ENCODE measurements around the gene PRPF6.
"Not testable (repeated sequence)": the region's sequence is repeated elsewhere in the genome, so short reads cannot be mapped to it uniquely, and the experiment has no call there.

PRPF6 gene

DNA sequence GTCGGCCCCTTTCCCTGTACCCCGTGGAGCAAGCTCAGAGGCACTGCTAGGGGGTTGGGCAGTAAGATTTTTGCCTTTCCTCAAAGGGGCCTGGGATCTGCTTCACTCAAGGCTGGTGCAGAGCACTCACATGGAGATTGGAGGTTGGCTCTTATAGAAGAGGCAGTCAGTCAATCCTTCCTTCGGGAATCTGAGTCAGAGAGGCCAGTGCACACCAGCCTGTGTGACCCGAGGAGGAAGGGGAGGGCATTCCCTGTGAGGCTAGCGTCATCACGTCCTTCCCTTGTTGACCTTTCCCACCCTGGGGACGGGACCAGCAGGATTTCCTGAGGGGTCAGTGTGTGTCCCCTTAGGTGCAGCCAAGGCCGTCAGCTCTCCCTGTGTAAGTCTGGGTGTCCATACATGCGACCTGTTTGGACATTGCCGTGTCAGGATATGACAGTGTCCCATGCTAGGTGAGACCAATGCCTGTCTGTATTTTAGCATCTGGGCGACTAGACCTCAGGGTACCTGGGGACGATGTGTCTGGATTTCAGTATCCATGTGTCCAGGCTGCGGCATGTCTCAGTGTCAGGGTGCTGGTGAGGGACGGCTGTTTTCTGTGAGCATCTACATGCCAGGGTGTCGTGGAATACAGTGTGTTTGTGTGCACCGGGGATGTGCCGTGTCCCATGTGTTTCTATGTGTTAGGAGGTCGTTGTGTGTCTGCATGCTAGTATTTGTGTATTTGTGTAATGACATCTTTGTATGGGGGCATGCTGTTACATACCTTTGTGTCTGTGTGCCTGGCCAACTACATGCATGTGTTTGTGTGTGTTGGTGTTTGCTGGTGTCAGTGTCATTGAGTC is 8.4 kb upstream of the PRPF6 start:
- DNase-seq (ENCODE audit: insufficient read length) (no peak), FAIRE-seq (no peak)
- TF ChIP-seq POLR2AphosphoS5 (IDR thresholded peaks at IDR 0.05; ENCODE audit: low read depth, low read length) (peak; percentile 68; the same call in 1 of the 2 replicates), POLR2A (IDR thresholded peaks at IDR 0.05; ENCODE audit: low read depth, low read length) (no peak; the same call in 1 of the 2 replicates), TAF1 (IDR thresholded peaks at IDR 0.05; ENCODE audit: borderline replicate concordance, low read depth, low read length) (no peak)

DNA sequence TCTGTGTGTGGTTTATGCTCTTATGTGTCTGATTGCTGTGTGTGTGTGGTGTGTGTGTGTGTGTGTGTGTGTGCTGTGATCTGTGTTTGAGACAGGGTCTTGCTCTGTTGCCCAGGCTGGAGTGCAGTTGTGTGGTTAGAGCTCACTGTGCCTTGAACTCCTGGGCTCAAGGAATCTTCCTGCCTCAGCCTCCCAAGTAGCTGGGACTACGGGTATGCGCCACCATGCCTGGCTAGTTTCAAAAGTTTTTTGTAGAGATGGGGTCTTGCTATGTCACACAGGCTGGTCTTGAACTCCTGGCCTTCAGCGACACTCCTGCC is 7.8 kb upstream of the PRPF6 start:
- FAIRE-seq: no peak
- TF ChIP-seq TAF1 (IDR thresholded peaks at IDR 0.05; ENCODE audit: borderline replicate concordance, low read depth, low read length): no peak
- TF ChIP-seq POLR2A (IDR thresholded peaks at IDR 0.05; ENCODE audit: low read depth, low read length): no peak
- TF ChIP-seq POLR2AphosphoS5 (IDR thresholded peaks at IDR 0.05; ENCODE audit: low read depth, low read length): no peak
- DNase-seq (ENCODE audit: insufficient read length): no peak

DNA sequence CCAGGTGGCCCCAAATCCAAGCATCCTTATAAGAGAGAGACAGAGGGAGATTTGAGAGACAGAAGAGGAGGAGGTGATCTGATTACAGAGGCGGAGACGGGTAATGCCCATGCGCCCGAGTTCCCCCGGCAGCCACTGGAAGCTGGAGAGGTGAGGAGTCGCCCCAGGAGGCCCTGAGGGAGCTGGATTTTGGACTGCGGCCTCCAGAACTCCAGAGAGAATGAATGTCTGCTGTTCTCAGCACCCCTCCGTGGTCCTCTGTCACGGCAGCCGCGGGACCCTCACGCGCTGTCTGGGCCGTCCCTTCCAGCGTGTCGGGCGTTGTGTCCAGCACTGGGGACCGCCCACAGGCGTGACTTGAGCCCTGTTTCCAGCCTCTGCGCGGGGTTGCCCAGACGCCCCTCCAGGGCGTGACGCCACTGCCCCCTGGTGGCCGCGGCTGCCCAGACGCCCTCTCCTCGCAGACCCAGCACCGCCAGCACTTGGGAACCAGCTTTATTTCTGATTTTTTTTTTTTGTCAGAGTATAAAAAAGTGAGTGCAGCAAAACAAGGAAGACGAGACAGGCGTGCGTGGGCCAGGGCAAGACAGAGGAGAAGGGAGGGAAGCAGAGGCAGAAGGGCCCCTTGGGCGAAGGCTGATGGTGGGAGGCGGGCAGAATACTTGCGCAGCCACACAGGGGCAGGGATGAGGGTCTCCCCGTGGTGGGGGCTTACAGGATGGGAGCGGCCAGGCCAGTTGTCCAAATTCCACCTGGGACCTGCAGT is 7.1 kb upstream of the PRPF6 start:
- DNase-seq (ENCODE audit: insufficient read length) (peak; percentile 93), FAIRE-seq (peak; percentile 68)
- TF ChIP-seq POLR2A (IDR thresholded peaks at IDR 0.05; ENCODE audit: low read depth, low read length) (no peak), POLR2AphosphoS5 (IDR thresholded peaks at IDR 0.05; ENCODE audit: low read depth, low read length) (no peak), TAF1 (IDR thresholded peaks at IDR 0.05; ENCODE audit: borderline replicate concordance, low read depth, low read length) (no peak)

DNA sequence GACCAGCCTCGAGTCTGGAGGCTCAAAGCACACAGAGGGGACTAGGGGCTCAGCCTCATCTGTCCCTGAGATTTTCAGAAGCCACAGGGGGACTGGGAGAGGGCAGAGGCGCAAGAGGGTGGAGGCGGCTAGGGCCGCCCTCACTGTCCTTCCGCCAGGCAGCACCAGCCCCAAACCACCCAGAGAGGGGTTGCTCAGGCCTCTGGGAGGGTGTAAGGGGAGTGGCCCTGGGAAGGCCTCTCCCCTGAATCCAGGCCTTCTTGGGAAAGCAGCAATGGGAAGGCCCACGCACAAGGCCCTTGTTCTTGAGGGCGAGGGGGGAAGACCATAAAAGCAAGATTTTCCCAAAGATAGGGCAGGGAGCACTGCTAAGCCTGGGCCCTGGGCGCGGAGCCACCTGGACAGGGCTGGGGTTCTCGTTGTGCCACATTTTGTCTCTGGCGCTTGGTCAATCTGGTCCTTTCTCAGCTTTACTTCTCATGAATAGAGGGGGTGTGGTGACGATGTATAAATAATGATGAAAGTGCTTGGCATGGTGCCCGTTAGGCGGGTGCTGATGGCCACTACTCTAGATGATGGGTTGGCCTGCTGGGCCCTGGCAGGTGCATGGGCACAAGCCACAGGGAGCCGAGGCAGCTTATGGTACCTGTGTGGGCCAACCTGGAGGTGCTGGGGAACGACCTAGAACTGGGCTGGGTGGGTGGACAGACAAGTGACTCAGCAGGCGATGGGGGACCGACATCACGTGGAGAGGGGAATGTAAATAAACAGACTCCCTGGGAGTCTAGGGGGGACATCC is 6.3 kb upstream of the PRPF6 start:
- FAIRE-seq (no peak), DNase-seq (ENCODE audit: insufficient read length) (peak; percentile 23)
- TF ChIP-seq POLR2A (IDR thresholded peaks at IDR 0.05; ENCODE audit: low read depth, low read length): no peak
- no peak for TF ChIP-seq TAF1 (IDR thresholded peaks at IDR 0.05; ENCODE audit: borderline replicate concordance, low read depth, low read length)
- TF ChIP-seq POLR2AphosphoS5 (IDR thresholded peaks at IDR 0.05; ENCODE audit: low read depth, low read length): no peak

DNA sequence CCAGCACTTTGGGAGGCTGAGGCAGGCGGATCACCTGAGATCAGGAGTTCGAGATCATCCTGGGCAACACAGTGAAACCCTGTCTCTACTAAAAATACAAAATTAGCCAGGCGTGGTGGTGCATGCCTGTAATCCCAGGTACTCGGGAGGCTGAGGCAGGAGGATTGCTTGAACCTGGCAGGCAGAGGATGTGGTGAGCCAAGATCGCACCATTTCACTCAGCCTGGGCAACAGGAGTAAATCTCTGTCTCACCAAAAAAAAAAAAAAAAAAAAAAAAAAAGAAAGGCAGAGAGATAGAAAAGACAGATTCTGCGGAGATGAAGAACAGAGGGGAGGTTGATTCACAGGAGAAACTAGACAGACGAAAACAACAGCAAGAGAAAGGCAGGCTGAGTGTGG is 4.4 kb upstream of the PRPF6 start:
- not testable (repeated sequence) for DNase-seq (ENCODE audit: insufficient read length); FAIRE-seq

DNA sequence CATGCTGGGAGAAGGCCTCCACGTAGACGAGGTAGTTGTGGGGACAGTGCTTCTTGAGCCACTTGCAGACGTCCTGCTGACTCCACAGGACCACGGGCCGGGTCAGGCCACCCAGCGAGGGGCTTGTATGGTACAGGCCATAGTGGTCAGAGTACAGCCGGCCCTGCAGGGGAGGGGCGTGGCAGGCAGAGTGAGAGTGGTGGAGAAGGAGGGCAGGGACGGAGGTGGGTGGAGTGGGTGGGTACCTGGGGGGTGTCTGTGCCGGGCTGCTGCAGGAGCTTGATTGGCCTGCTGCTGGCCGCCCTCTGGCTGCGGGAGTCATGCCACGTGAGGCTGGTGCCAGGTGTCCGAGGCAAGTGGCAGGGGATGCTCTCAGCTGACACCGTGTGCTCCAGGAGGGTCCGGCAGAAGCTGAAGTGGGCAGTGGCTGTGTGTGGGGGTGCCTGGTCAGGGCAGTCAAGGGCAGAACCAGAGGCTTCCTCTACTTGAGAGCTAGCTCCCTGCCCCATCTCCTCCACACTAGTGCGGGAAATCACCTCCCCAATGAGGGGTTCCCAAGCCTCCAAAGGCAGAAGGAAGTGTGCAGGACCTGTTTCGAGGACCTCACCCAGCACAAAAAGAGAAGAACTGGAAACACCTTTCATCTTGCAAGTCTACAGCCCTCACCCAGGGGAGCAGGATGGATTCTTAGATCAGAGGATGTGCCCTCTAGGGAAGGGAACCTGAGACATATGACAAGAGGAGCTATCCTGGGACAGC is 3.8 kb upstream of the PRPF6 start:
- no peak; the same call in 1 of the 2 replicates for TF ChIP-seq POLR2A (IDR thresholded peaks at IDR 0.05; ENCODE audit: low read depth, low read length)
- no peak for FAIRE-seq

DNA sequence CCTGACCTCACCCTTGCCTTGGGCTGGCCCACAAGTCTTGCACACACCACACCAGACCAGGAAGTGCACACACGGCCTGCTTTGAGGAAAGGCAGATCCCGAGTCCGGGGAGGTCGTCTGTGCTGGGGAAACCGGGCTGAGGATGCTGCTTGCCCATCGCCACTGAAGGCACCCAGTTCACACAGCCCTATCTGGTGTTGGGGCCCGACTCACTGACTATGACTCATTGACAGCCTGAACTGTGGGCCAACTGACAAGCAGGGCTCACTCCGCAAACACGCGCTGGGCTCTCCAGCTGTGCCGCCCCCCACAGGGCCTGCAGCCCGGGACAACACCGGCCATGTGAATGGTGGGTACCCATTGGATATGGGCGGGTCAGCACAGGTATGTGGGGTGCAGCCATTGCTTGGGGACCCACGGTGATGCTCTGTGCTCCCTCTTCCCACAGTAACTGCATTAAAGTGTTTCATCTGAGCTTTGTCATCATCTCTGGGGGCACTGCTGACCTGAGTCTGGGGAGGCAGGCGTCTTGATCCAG is 3.1 kb upstream of the PRPF6 start:
- no peak for DNase-seq (ENCODE audit: insufficient read length)
- TF ChIP-seq POLR2A (IDR thresholded peaks at IDR 0.05; ENCODE audit: low read depth, low read length): no peak
- peak; percentile 26; the same call in 1 of the 2 replicates for TF ChIP-seq POLR2AphosphoS5 (IDR thresholded peaks at IDR 0.05; ENCODE audit: low read depth, low read length)
- TF ChIP-seq TAF1 (IDR thresholded peaks at IDR 0.05; ENCODE audit: borderline replicate concordance, low read depth, low read length): no peak
- FAIRE-seq: no peak

More for the DNA sequence above, 3.8 kb upstream of the PRPF6 start:
- DNase-seq (ENCODE audit: insufficient read length): no peak

DNA sequence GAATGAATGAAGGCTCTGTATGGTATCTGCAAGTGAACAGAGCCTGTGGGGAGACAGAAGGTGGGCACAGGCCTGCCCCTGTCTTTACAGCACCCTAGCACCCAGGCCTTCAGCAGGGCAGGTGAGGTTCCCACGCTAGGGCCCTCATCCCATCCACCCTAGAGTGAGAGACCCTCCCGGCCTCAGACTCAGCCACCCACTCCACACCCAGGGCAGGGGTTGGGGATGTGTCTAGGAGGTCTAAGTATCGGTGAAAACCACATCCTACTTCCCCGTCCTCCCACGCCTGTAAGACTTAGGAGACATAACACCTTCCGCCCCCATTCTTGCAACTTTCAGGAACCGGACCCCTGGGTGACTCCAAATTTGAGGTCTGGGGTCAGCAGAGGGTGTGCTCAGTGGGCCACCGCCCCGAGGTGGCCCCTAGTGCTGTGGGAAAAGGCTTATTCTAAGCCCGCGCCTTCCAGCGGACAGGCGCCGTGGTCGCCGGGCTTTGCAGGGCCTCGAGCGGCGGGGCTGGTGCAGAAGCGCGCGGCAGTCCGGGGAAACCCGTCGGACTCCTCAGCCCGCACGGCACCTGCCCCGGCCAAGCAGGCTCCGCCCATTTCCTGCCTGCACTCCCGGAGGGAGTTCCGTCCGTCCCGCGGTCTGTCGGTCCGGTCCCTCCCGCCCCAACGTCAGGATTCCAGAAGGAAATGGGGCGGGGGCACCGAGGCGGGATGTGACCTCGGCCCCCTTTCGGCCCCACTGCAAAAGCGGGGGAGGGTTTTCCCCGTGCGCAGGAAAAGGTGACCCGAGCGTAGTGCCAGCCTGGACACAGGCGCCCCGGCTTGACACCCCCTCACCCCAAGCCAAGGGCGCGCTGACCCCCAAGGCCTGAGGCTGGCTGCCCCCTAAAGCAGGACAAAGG is 2.4 kb upstream of the PRPF6 start:
- DNase-seq (ENCODE audit: insufficient read length) (peak; percentile 65), FAIRE-seq (peak; percentile 82)
- TF ChIP-seq POLR2A (IDR thresholded peaks at IDR 0.05; ENCODE audit: low read depth, low read length) (peak; percentile 64), POLR2AphosphoS5 (IDR thresholded peaks at IDR 0.05; ENCODE audit: low read depth, low read length) (no peak), TAF1 (IDR thresholded peaks at IDR 0.05; ENCODE audit: borderline replicate concordance, low read depth, low read length) (0 out of 2 replicates have a peak, but pooled peaks have one; percentile 23)

DNA sequence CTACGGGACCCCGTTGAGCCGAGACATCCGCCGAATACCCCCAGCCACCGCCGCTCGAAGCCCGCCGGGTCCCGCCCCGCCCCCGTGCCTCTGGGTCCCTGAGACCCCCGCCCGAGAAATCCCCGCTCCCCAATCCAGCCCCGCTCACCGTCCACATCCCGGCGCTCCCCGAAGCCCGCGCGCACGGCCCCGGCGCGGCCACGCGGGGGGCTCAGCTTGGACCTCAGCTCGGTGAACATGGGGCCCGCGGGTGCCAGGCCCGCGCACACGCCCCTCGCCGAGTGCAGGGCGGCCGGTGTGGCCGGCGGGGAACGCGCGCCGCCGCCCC is 1.7 kb upstream of the PRPF6 start:
- DNase-seq (ENCODE audit: insufficient read length): no peak
- no peak for FAIRE-seq
- TF ChIP-seq POLR2A (IDR thresholded peaks at IDR 0.05; ENCODE audit: low read depth, low read length): no peak
- no peak for TF ChIP-seq POLR2AphosphoS5 (IDR thresholded peaks at IDR 0.05; ENCODE audit: low read depth, low read length)
- TF ChIP-seq TAF1 (IDR thresholded peaks at IDR 0.05; ENCODE audit: borderline replicate concordance, low read depth, low read length): no peak
